CD14-positive monocyte (primary cell): ENCODE data around the gene SRD5A3. TPM values are rescaled to one million over a fixed set of nuclear protein-coding genes. Genes with fewer than 3 reads are reported as not detected.

Source experiments
- DNase-seq, 3 donors: peaks; one replicate each; pipeline ENCODE4 v3.0.0-alpha.2; 2011 to 2022
- H2AFZ ChIP-seq: 2 replicates; pipeline ENCODE4 v1.6.0; 2012; ENCODE audit warnings: mild to moderate bottlenecking, low read depth, low read length, inconsistent platforms; ENCODE audit not compliant: insufficient read depth, poor library complexity, severe bottlenecking
- H3K27ac ChIP-seq, 2 donors: 1 replicate in 1 of 2; 2 replicates in 1 of 2; pipeline ENCODE4 v1.5.1; 2012 to 2013; ENCODE audit warnings: low read length in 2 of 2, control low read depth in 1 of 2, inconsistent platforms in 1 of 2, low read depth in 1 of 2, mild to moderate bottlenecking in 1 of 2
- H3K27me3 ChIP-seq, 2 donors: one replicate each; pipeline versions ENCODE4 v1.6.0 to v1.6.1; 2011 to 2013; ENCODE audit warnings: low read length in 2 of 2; ENCODE audit not compliant: control insufficient read depth in 2 of 2, insufficient read depth in 2 of 2
- H3K36me3 ChIP-seq, 2 donors: replicated peaks in 1 of 2; 1 replicate in 1 of 2; 2 replicates in 1 of 2; pipeline versions ENCODE4 v1.5.1 to v1.6.1; 2012 to 2013; ENCODE audit warnings: low read length in 2 of 2, control low read depth in 1 of 2, inconsistent platforms in 1 of 2, mild to moderate bottlenecking in 1 of 2; ENCODE audit not compliant: insufficient read depth in 2 of 2, control insufficient read depth in 1 of 2
- H3K4me1 ChIP-seq, 2 donors: 1 replicate in 1 of 2; 2 replicates in 1 of 2; pipeline versions ENCODE4 v1.5.1 to v1.6.1; 2012 to 2013; ENCODE audit warnings: low read length in 2 of 2, control low read depth in 1 of 2, inconsistent platforms in 1 of 2, mild to moderate bottlenecking in 1 of 2, moderate library complexity in 1 of 2; ENCODE audit not compliant: insufficient read depth in 2 of 2, control insufficient read depth in 1 of 2
- H3K4me2 ChIP-seq: replicated peaks from 2 replicates; pipeline ENCODE3; 2012; ENCODE audit warnings: low read length, moderate library complexity, mild to moderate bottlenecking; ENCODE audit not compliant: poor library complexity, severe bottlenecking; ENCODE audit errors: extremely low read depth
- H3K4me3 ChIP-seq, 3 experiments: fragments of 200-600 bp in 1 of 3; sonication (generic) in 1 of 3; replicated peaks in 1 of 3; 1 replicate in 2 of 3; 2 replicates in 1 of 3; pipeline ENCODE4 v1.5.1; 2011 to 2013; ENCODE audit warnings: low read length in 3 of 3, mild to moderate bottlenecking in 3 of 3, control low read depth in 2 of 3, low read depth in 2 of 3, inconsistent platforms in 1 of 3, moderate library complexity in 1 of 3
- H3K79me2 ChIP-seq: 2 replicates; pipeline ENCODE4 v1.6.0; 2012; ENCODE audit warnings: mild to moderate bottlenecking, control low read depth, inconsistent platforms, low read length, moderate library complexity; ENCODE audit not compliant: insufficient read depth
- H3K9ac ChIP-seq: 2 replicates; pipeline ENCODE4 v1.6.0; 2017; ENCODE audit warnings: low read length, mild to moderate bottlenecking; ENCODE audit not compliant: insufficient read depth, poor library complexity, severe bottlenecking
- H3K9me3 ChIP-seq, 2 donors: replicated peaks in 1 of 2; 1 replicate in 1 of 2; 2 replicates in 1 of 2; pipeline versions ENCODE4 v1.5.1 to v1.6.1; 2012 to 2013; ENCODE audit warnings: low read length in 2 of 2, control low read depth in 1 of 2; ENCODE audit not compliant: control insufficient read depth in 1 of 2, insufficient read depth in 1 of 2
- H4K20me1 ChIP-seq: 2 replicates; pipeline ENCODE4 v1.6.0; 2012; ENCODE audit warnings: mild to moderate bottlenecking, low read length, control low read depth, moderate library complexity; ENCODE audit not compliant: insufficient read depth
- H3K27ac Mint-ChIP-seq, 7 donors: one replicate each; pipeline ENCODE4 v1.8.0; 2020; ENCODE audit warnings: mild to moderate bottlenecking in 7 of 7, mixed read lengths in 7 of 7, moderate library complexity in 6 of 7, inconsistent platforms in 2 of 7
- H3K27me3 Mint-ChIP-seq, 3 donors: one replicate each; pipeline ENCODE4 v1.8.0; 2021 to 2022; ENCODE audit warnings: low read depth in 3 of 3, mild to moderate bottlenecking in 3 of 3, mixed read lengths in 3 of 3, moderate library complexity in 3 of 3, inconsistent platforms in 1 of 3
- H3K36me3 Mint-ChIP-seq, 2 donors: one replicate each; pipeline ENCODE4 v1.8.0; 2020; ENCODE audit warnings: mixed read lengths in 2 of 2, inconsistent platforms in 1 of 2, mild to moderate bottlenecking in 1 of 2
- H3K4me1 Mint-ChIP-seq: one replicate; pipeline ENCODE4 v1.8.0; 2020; ENCODE audit warnings: mild to moderate bottlenecking, mixed read lengths
- H3K4me3 Mint-ChIP-seq, 2 donors: one replicate each; pipeline ENCODE4 v1.8.0; 2020; ENCODE audit warnings: mild to moderate bottlenecking in 2 of 2, mixed read lengths in 2 of 2, moderate library complexity in 1 of 2
- H3K9me3 Mint-ChIP-seq, 7 donors: one replicate each; pipeline ENCODE4 v1.8.0; 2020 to 2022; ENCODE audit warnings: mixed read lengths in 7 of 7, mild to moderate bottlenecking in 6 of 7, moderate library complexity in 6 of 7, inconsistent platforms in 2 of 7
- WGBS: methylation state at CpG from one replicate; pipeline ENCODE4 v1.1.5; 2013; ENCODE audit warnings: missing lambda C conversion rate; ENCODE audit not compliant: insufficient coverage; 5-methylcytosine and 5-hydroxymethylcytosine counted together
- intact Hi-C, 2 donors: fragments of 100-400 bp; cut with micrococcal nuclease; formaldehyde crosslinking; loops; one replicate each; pipeline versions ENCODE4 v1.15.0 to v1.15.1; 2023
- polyA plus RNA-seq, 3 donors: library from polyadenylated mRNA; depleted of rRNA in 1 of 3; unstranded in 2 of 3; stranded (reverse) in 1 of 3; fragments of 300-500 nt in 2 of 3; fragments of >200 nt in 1 of 3; fragmentation: Illumina TruSeq in 2 of 3; gene quantifications; 1 replicate in 2 of 3; 2 replicates in 1 of 3; pipeline ENCODE4 v1.2.3, GENCODE V29; 2012 to 2021
- TF ChIP-seq, protein P1 (sequence below): fragments of 200-600 bp; IDR thresholded peaks from one replicate; pipeline ENCODE4 v1.8.0; 2022; ENCODE audit warnings: antibody characterized with exemption, mild to moderate bottlenecking

SRD5A3 gene
- polyA plus RNA-seq, 3 donors = 5.9 to 26.2 (median 16.2) TPM

DNA sequence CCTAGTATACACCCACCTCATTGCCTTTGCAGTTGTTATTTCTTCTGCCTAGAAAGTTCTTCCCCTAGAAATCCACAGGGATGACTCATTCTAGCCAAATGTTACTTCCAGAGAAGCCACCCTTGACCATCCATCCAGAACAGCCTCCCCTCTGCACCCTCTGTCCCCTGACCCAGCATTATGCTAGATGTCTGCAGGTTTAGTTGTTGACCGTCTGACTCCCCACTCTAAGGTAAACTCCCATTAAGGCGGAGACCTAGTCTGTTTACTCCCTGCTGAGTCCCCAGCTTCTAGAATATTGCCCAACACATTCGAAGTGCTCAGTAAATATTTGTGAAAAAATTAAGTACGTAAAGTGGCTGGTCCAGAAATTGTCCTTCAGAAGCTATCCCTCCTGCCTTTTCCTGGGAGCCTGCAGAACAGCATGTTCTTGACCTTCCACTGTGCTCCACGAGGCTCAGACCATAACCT is 11.0 kb downstream of the SRD5A3 start:
- H3K9me3 Mint-ChIP-seq = peaks cover 1 to 9% (median 8%) of the 10 kb centered on the region in 7 donors
- Histone ChIP-seq H3K27ac (no peak overlapping the region), H3K9ac (no peak overlapping the region), H3K4me3 (no peak overlapping the region), H3K4me1 (peaks cover 17 to 21% of the 10 kb centered on the region in 2 donors), H3K79me2 (no peaks in the 10 kb centered on the region), H3K36me3 (peaks cover 0 to 9% of the 10 kb centered on the region in 2 donors), H3K27me3 (no peaks in the 10 kb centered on the region), H3K4me2 (no peak overlapping the region), H2AFZ (no peak overlapping the region), H3K9me3 (no peaks in the 10 kb centered on the region), H4K20me1 (no peaks in the 10 kb centered on the region)
- WGBS = 97% methylated on average over 4 of the region's 5 CpGs
- intact Hi-C loops = no loop called here
- H3K4me3 Mint-ChIP-seq = no peak overlapping the region
- peaks cover 0 to 2% (median 1%) of the 10 kb centered on the region in 3 donors for H3K27me3 Mint-ChIP-seq
- peaks cover 20% of the 10 kb centered on the region for H3K4me1 Mint-ChIP-seq
- no peak overlapping the region for H3K27ac Mint-ChIP-seq
- TF ChIP-seq, protein P1, sequence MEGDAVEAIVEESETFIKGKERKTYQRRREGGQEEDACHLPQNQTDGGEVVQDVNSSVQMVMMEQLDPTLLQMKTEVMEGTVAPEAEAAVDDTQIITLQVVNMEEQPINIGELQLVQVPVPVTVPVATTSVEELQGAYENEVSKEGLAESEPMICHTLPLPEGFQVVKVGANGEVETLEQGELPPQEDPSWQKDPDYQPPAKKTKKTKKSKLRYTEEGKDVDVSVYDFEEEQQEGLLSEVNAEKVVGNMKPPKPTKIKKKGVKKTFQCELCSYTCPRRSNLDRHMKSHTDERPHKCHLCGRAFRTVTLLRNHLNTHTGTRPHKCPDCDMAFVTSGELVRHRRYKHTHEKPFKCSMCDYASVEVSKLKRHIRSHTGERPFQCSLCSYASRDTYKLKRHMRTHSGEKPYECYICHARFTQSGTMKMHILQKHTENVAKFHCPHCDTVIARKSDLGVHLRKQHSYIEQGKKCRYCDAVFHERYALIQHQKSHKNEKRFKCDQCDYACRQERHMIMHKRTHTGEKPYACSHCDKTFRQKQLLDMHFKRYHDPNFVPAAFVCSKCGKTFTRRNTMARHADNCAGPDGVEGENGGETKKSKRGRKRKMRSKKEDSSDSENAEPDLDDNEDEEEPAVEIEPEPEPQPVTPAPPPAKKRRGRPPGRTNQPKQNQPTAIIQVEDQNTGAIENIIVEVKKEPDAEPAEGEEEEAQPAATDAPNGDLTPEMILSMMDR = no peak
- no peak for DNase-seq
- H3K36me3 Mint-ChIP-seq = peaks cover 12 to 14% of the 10 kb centered on the region in 2 donors

DNA sequence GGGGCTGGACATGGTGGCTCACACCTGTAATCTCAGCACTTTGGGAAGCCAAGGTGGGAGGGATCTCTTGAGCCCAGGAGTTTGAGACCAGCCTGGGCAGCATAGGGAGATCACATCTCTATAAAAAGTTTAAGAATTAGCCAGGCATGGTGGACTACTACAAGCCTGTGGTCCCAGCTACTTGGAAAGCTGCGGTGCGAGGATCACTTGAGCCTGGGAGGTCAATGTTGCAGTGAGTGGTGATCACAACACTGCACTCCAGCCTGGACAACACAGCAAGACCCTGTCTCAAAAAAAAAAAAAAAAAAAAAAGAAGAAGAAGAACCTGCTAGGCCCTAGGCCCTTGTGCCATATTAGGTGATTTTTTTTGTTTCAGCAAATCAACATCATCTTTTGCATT is 12.2 kb downstream of the SRD5A3 start:
- intact Hi-C loops = no loop called here
- H3K27ac Mint-ChIP-seq = peak overlapping the region; percentile 40 to 88 (median 77)
- TF ChIP-seq, protein P1 = no peak

More for the DNA sequence above, 12.2 kb downstream of the SRD5A3 start:
- H3K9me3 Mint-ChIP-seq = peaks cover 0 to 6% (median 3%) of the 10 kb centered on the region in 7 donors
- Histone ChIP-seq H3K4me3 (peak overlapping the region in 1 of 3 experiments; percentile 39), H3K9ac (no peak overlapping the region), H3K27ac (no peak overlapping the region), H3K79me2 (no peaks in the 10 kb centered on the region), H4K20me1 (no peaks in the 10 kb centered on the region), H3K36me3 (peaks cover 0 to 1% of the 10 kb centered on the region in 2 donors), H3K27me3 (no peaks in the 10 kb centered on the region), H3K4me1 (peaks cover 17 to 21% of the 10 kb centered on the region in 2 donors), H2AFZ (no peak overlapping the region), H3K4me2 (peak overlapping the region; percentile 53), H3K9me3 (no peaks in the 10 kb centered on the region)
- H3K27me3 Mint-ChIP-seq = peaks cover 0 to 2% (median 0%) of the 10 kb centered on the region in 3 donors
- H3K36me3 Mint-ChIP-seq = peaks cover 5 to 7% of the 10 kb centered on the region in 2 donors
- no peak for DNase-seq
- peaks cover 20% of the 10 kb centered on the region for H3K4me1 Mint-ChIP-seq
- WGBS = 100% methylated on average over 2 of the region's 2 CpGs
- H3K4me3 Mint-ChIP-seq = no peak overlapping the region
